ENCODE measurements around the gene GRIPAP1. TPM values are rescaled to one million over a fixed set of nuclear protein-coding genes. Genes with fewer than 3 reads are reported as not detected.
"Not testable (repeated sequence)": the region's sequence is repeated elsewhere in the genome, so short reads cannot be mapped to it uniquely, and the experiment has no call there.

GRIPAP1 gene
- polyA plus RNA-seq, 1 donor = 22.0 TPM

GRCh38 chrX:48997455-48997854 is 4.6 kb downstream of the GRIPAP1 start:
- DNase-seq = no peak

- no peak for DNase-seq
Measured at GRCh38 chrX:48996969-48997368, 5.1 kb downstream of the GRIPAP1 start.

GRCh38 chrX:48992341-48992740 is 9.7 kb downstream of the GRIPAP1 start:
- no peak for DNase-seq

DNA sequence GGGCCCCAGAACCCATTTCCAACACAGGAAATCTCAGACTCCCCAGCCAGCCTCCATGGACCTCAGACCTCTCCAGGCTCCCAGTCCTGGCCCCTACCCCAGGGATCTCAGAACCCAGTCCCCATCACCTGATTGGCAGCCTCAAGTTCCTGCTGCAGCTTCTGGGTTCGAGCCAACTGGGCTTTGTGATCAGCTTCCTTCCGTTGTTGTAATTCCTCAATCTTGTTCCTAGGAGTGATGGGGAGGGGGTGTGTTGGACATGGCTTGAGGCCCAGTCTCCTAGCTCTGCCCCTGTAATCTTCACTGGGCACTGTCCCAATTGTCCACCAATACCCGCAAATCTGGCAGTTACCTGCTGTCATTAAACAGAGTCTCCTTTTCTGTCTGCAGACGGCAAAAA is 12.6 kb downstream of the GRIPAP1 start:
- DNase-seq = no peak

DNA sequence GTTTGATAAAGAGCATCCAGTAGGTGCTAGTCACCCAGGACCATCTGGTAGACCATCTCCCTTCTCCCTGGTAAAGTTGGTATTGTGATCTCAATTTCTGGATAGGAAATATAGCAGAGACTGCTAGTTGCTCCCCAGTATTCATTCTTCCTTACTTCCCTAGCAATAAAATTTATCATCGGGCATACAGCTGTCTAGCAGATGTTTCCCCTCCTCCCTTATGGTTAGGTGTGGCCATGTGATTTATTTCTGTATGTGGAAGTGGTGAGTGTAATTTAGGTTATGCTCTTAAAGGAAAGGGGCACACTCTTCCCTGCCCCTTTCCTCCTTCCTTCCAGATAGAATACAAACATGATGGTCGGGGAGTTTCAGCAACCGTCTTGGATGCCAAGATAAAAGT is 18.2 kb downstream of the GRIPAP1 start:
- DNase-seq = no peak

DNA sequence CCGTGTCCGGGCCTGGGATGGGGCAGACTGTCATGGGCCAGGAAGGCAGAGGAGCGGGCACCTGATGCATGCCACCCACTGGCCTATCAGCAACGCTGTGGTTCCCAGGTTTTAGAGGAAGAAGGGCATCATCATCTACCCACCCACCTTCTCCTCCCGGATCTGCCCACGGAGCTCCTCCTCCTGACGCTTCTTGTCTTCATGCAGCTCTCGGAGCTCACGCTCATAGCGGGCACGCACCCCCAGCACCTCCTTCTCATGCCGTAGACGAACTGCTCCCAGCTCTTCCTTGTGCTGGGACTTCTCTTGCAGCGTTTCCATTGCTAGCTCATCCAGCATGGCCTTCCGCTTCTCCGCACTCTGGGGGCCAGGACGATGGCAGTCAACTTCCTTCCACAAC is 19.0 kb downstream of the GRIPAP1 start:
- no peak for DNase-seq

- no peak for DNase-seq
Measured at GRCh38 chrX:48981178-48981577, 20.9 kb downstream of the GRIPAP1 start.

GRCh38 chrX:48980341-48980740 is 21.7 kb downstream of the GRIPAP1 start:
- DNase-seq = not testable (repeated sequence)

- DNase-seq = no peak
Measured at GRCh38 chrX:48978226-48978625, 23.8 kb downstream of the GRIPAP1 start.

DNA sequence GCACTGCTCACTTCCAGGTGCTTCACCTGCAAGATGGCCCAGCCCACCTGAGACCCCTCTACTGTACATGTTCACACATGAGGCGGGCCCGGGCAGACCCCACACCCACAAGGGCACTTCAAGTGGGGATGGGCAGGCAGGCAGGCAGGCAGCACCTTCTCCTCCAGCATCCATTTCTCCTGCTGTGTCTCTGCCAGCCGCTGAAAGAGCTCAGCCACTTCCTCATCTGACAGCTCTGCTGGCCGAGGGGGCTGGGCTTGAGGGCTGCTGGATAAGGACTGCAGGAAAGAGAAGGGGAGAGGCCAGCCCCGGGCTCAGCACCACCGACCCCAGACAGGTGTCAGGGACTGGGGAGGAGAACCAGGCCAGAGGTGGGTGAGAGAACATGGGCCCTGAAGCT is 26.0 kb downstream of the GRIPAP1 start:
- DNase-seq = no peak

- DNase-seq = no peak
Measured at GRCh38 chrX:48975541-48975940, 26.5 kb downstream of the GRIPAP1 start.

- no peak for DNase-seq
Measured at GRCh38 chrX:48975041-48975440, 27.0 kb downstream of the GRIPAP1 start.

DNA sequence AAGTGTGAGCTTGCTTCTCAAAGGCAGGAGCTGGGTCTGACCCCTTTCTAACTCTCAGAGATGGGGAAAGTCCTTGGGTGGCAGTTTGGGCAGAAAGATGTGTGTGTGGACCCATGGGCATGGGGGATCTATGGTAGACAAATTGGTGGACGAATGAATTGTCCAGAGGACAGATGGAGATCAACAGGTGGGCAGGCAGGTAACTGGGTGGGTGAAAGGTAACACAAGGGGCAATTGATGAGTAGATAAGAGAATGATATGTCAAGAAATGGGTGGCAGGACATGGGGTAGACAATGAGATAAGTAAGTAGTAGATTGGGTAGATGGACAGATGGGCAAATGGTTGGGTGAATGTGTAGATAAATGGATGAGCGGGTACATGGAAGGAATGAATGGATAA is 27.5 kb downstream of the GRIPAP1 start:
- no peak for DNase-seq

DNA sequence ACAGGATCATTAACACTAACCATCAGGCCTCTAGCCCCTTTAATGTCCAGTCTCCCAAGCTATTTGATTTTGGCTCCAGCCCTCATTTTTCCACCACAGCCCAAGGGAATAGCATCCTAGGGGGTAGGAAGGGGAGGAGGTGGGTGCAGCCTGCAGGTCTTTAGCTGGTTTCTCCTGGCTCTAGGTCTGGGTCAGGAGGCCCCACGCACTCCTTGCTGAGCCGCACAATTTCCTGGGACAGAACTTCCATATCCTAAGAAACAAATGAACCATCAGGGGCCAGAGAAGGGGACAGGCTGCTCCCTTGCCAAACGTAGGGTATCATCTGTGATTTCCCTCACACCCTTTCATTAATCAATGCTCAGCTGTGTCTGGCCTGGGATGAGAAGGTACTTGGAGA is 28.0 kb downstream of the GRIPAP1 start:
- DNase-seq = no peak

- DNase-seq = no peak
Measured at GRCh38 chrX:48972220-48973164, 29.6 kb downstream of the GRIPAP1 start.

DNA sequence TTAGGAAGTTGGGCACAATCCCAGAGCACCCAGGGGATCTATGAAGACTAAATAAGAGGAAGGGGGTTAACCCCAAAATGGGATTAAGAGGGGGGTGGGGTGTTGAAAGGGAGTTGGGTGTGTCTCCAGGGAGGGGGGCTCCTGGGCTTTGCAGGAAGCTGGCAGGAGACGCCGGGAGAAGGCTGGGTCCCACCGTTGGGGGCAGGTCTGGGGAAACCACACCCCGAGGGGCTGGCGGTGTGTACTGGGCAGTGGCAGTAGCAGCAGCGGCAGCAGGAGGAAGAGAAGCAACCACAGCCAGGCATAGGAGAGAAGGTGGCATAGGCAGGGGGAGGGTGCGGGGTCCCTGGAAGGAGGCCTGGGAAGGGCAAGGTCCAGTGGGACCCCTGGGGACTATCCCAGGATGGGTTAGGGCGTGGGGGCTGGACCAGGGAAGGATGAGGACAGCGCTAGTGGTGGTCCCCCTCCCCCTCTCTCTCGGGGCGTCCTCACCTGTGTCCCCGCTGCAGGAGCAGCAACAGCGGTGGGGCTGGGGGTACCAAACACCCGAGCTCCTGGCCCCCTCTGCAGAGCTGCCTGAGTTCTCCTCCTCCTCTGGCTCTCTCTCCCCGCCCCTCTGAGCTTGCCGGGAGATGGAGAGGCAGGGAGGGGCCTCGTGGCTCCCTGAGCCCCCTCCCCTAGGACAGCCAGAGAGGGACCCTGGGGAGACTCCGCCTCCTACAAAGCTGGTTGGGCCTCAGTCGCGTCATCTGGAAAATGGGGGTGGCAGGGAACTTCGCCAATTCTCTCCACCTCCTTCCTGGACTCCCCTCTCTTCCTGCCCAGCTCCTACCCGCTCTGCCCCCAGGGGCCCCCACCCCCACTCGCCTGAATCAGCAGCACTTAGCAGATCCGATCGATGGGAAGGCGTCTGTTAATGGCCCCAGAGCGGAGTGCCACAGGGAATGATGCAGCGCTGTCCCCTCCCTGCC is 30.5 kb downstream of the GRIPAP1 start, which contains the start of gene KCND1:
KCND1 (minus strand) TSS at position 596 of the 971 bp plus-strand sequence. CDS start 1,573 bp downstream, outside the sequence.
- no peak for DNase-seq

GRCh38 chrX:48969471-48969870 is 32.6 kb downstream of the GRIPAP1 start:
- no peak for DNase-seq

- no peak for DNase-seq
Measured at GRCh38 chrX:48968377-48968776, 33.7 kb downstream of the GRIPAP1 start.

DNA sequence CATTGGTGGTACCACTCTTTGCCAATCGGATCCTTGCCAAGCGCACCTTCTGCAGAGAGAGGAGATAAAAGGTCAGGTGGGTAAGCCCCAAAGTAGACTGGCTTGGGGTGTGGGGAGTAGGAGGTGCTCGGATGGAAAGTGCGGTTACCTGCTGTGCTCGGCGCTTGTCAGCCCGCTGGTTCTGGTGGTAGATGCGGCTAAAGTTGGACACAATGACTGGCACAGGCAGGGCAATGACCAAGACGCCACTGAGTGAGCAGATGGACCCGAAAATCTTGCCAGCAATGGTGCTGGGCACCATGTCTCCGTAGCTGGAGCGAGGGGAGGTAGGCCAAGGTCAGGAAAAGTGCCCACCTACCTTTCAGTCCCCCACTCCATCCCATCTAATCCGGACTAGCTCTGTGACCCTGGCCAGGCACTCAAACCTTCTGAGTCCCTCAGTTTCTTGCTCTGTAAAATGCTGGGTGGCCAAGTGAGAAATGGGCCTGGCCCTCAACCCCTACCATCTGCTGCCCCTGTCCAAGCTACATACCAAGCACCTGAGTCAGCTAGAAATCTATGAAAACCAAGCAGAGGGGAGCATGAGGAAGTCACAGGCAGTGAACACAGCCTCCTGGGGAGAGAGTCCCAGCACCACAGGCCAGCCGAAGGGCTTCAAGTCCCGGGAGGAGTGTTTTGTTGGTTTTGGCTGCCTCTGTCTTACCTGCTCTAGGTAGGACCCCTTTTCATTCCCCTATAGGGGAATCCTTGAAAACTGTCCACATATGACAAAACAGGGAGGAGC is 35.1 kb downstream of the GRIPAP1 start:
- DNase-seq = no peak

DNA sequence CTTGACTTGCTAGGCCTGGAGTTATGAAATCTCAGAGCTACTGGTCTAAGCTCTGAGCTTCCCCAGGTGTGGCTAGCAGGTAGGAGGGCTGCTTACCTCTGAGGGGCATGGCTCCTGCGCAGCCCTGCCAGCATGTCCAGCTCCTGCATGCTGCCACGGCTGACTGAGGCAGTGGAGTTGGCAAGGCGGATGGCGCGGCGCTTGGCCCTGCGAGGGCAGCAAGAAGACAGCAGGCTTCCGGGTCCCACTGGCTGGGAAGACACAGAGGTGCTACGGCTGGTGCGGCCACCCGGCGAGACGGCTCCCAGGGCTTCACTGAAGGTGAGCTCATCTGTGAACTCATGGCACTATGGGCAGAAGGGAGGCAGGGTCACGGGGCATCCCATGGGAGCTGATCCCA is 36.1 kb downstream of the GRIPAP1 start:
- no peak for DNase-seq

DNA sequence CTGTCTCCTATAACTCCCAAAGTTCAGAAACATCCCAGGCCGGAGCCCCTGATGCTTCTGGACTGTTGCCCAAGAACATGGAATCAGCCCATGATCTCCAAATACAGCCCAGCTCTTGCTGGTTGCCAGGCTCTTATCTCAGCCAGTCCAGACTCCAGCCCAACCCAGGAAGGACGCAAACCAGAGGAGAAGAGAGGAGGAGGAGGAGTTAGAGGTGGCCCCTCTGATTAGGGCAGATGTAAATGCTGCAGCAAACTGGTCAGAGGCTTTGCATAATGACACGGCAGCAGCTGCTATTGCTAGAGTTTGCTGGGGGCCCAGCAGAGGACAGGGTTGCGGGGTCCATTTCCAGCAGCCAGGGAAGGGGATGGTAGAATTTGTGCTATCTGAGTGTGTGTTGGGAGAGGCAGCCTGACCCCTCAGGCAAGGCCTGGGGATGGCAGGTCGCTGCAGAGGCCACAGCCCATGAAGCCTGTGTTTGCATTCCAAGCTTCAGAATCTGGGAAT is 40.4 kb downstream of the GRIPAP1 start:
- no peak for DNase-seq

DNA sequence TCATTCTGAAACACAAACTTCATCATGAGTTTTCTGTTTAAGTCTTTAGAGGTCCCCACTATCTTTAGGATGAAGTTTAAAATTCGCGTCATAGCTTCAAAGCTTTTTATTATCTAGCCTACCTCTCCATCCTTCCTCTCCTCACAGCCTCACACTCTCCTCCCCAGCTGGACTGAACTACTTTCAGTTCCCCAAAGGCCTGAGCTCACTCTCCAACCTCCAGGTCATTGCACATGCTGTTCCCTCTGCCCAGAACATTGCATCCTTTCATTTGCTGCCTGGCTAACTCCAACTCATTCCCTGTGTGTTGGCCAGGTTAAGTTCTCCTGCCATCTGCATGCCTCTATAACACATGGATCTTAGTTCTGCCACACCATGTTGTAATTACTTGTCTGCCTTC is 41.8 kb downstream of the GRIPAP1 start:
- DNase-seq = no peak
